HEK293 (cell line): ENCODE data around the gene TXNIP.
A peak's percentile ranks its signal among the peaks of the same experiment; 100 is the strongest.

Experiments
- CTCF ChIA-PET: fragments of 350-600 bp; formaldehyde crosslinking; extraction: SDS; loops from one replicate; lab custom pipeline; 2021; ENCODE audit warnings: antibody characterized with exemption; lab: Yijun Ruan, JAX
- POLR2A ChIA-PET: fragments of 300-600 bp; formaldehyde crosslinking; extraction: SDS; loops from one replicate; lab custom pipeline; 2020; ENCODE audit warnings: antibody characterized with exemption, inconsistent platforms; lab: Yijun Ruan, JAX
- H3K27ac ChIP-seq: fragments of 200-500 bp; sonication (Bioruptor generic); 2 replicates; pipeline ENCODE4 v1.5.1; 2014; ENCODE audit warnings: low read depth, low read length, control low read depth, inconsistent platforms; ENCODE audit errors: extremely low read depth
- H3K36me3 ChIP-seq, 2 experiments: fragments of 200-500 bp in 1 of 2; sonication (Bioruptor generic) in 1 of 2; 1 replicate in 1 of 2; 2 replicates in 1 of 2; pipeline ENCODE4 v1.5.1; 2014 to 2017; ENCODE audit warnings: inconsistent platforms in 2 of 2, low read length in 2 of 2; ENCODE audit not compliant: control insufficient read depth in 2 of 2, insufficient read depth in 1 of 2
- H3K4me1 ChIP-seq: fragments of 200-500 bp; sonication (Bioruptor generic); 2 replicates; pipeline ENCODE4 v1.5.1; 2014; ENCODE audit warnings: mild to moderate bottlenecking, low read length, inconsistent platforms; ENCODE audit not compliant: control insufficient read depth, insufficient read depth
- H3K4me3 ChIP-seq: 2 replicates; pipeline ENCODE4 v1.5.1; 2011; ENCODE audit warnings: low read depth, mild to moderate bottlenecking, control low read depth, low read length, moderate library complexity
- H3K9me3 ChIP-seq: fragments of 200-500 bp; sonication (Bioruptor generic); 2 replicates; pipeline ENCODE4 v1.5.1; 2014; ENCODE audit warnings: low read depth, low read length, inconsistent platforms; ENCODE audit not compliant: control insufficient read depth, insufficient read depth
- ELK4 ChIP-seq: IDR thresholded peaks from 2 replicates; pipeline ENCODE4 v1.6.1; 2011; ENCODE audit warnings: mild to moderate bottlenecking, low read depth, low read length, borderline replicate concordance
- HIC1 ChIP-seq: fragments of 450-650 bp; formaldehyde crosslinking; IDR thresholded peaks from 2 replicates; pipeline ENCODE4 v1.5.1; 2016; ENCODE audit warnings: missing biosample characterization, missing genetic modification characterization
- HOXA7 ChIP-seq: sonication (generic); formaldehyde crosslinking; IDR thresholded peaks from 2 replicates; pipeline ENCODE4 v1.8.1; 2022; ENCODE audit warnings: missing genetic modification reagents, borderline replicate concordance
- PBX3 ChIP-seq: sonication (generic); formaldehyde crosslinking; IDR thresholded peaks from 2 replicates; pipeline ENCODE4 v1.8.1; 2022; ENCODE audit warnings: mild to moderate bottlenecking, moderate library complexity, missing genetic modification reagents
- PRDM1 ChIP-seq: fragments of 450-650 bp; formaldehyde crosslinking; IDR thresholded peaks from 2 replicates; pipeline ENCODE4; 2016; ENCODE audit warnings: missing biosample characterization, missing genetic modification characterization
- SP3 ChIP-seq: fragments of 450-650 bp; formaldehyde crosslinking; IDR thresholded peaks from 2 replicates; pipeline ENCODE4 v1.5.1; 2016; ENCODE audit warnings: missing biosample characterization, missing genetic modification characterization
- ZBTB20 ChIP-seq: fragments of 450-650 bp; formaldehyde crosslinking; IDR thresholded peaks from 2 replicates; pipeline ENCODE4 v1.5.1; 2016; ENCODE audit warnings: missing biosample characterization, missing genetic modification characterization
- ZEB2 ChIP-seq: fragments of 450-650 bp; formaldehyde crosslinking; IDR thresholded peaks from 2 replicates; pipeline ENCODE4 v1.5.1; 2016; ENCODE audit warnings: missing biosample characterization, missing genetic modification characterization
- ZNF112 ChIP-seq: fragments of 450-650 bp; formaldehyde crosslinking; IDR thresholded peaks from 2 replicates; pipeline ENCODE4 v1.5.0; 2017; ENCODE audit warnings: missing biosample characterization, missing genetic modification characterization
- ZNF114 ChIP-seq: fragments of 450-650 bp; formaldehyde crosslinking; IDR thresholded peaks from 2 replicates; pipeline ENCODE4 v1.5.0; 2017; ENCODE audit warnings: missing biosample characterization, missing genetic modification characterization
- ZNF140 ChIP-seq: fragments of 450-650 bp; formaldehyde crosslinking; IDR thresholded peaks from 2 replicates; pipeline ENCODE4 v1.5.1; 2016; ENCODE audit warnings: missing biosample characterization, missing genetic modification characterization
- ZNF335 ChIP-seq: fragments of 450-650 bp; formaldehyde crosslinking; conservative IDR thresholded peaks from 2 replicates; pipeline ENCODE4 v1.5.1; 2016; ENCODE audit warnings: missing biosample characterization, missing genetic modification characterization
- ZNF366 ChIP-seq: fragments of 450-650 bp; formaldehyde crosslinking; conservative IDR thresholded peaks from 2 replicates; pipeline ENCODE4 v1.5.1; 2016; ENCODE audit warnings: missing biosample characterization, missing genetic modification characterization
- ZNF677 ChIP-seq: fragments of 450-650 bp; IDR thresholded peaks from 2 replicates; pipeline ENCODE4 v1.5.0; 2018; ENCODE audit warnings: missing biosample characterization, mild to moderate bottlenecking, missing genetic modification characterization, moderate library complexity
- ZNF777 ChIP-seq: fragments of 450-650 bp; formaldehyde crosslinking; IDR thresholded peaks from 2 replicates; pipeline ENCODE4 v1.5.1; 2017; ENCODE audit warnings: missing biosample characterization, missing genetic modification characterization, borderline replicate concordance
- ZSCAN16 ChIP-seq: fragments of 450-650 bp; formaldehyde crosslinking; IDR thresholded peaks from 2 replicates; pipeline ENCODE4 v1.5.1; 2016; ENCODE audit warnings: missing biosample characterization, missing genetic modification characterization
- TF ChIP-seq, protein P1 (sequence below): fragments of 450-650 bp; formaldehyde crosslinking; IDR thresholded peaks from 2 replicates; pipeline ENCODE4 v1.5.1; 2016; ENCODE audit warnings: missing biosample characterization, missing genetic modification characterization
- TF ChIP-seq, protein P2 (sequence below): fragments of 450-650 bp; formaldehyde crosslinking; IDR thresholded peaks from 2 replicates; pipeline ENCODE4 v1.5.1; 2016; ENCODE audit warnings: missing biosample characterization, missing genetic modification characterization

TXNIP gene

GRCh38 chr1:145997718-145998023 is 1.3 kb upstream of the TXNIP start:
- H3K36me3 ChIP-seq = peaks cover 5 to 27% of the 10 kb centered on the region in 2 experiments; a peak in 2 of 3 replicates
- H3K4me1 ChIP-seq = peaks cover 12% of the 10 kb centered on the region
- H3K4me3 ChIP-seq = no peak overlapping the region
- no peaks in the 10 kb centered on the region for H3K9me3 ChIP-seq
- ChIA-PET POLR2A (interaction anchor here (0.6 kb wide), 1 partner anchor 152 kb away, joined by 3 read pairs; the partner anchor contains the start of gene NUDT17), CTCF (interaction anchor here (1.2 to 7.3 kb wide), 2 partner anchors 17 to 19 kb away, joined by 4 to 80 read pairs; no protein-coding TSS in a partner anchor)
- TF ChIP-seq ZNF140 (tag by site-specific recombination) (no peak), ZEB2 (tag by site-specific recombination) (no peak), ZSCAN16 (tag by site-specific recombination) (no peak), SP3 (tag by site-specific recombination) (no peak), PBX3 (CRISPR knock-in tag) (no peak), HIC1 (tag by site-specific recombination) (no peak), ELK4 (no peak), ZNF777 (no peak)
- TF ChIP-seq, protein P1, sequence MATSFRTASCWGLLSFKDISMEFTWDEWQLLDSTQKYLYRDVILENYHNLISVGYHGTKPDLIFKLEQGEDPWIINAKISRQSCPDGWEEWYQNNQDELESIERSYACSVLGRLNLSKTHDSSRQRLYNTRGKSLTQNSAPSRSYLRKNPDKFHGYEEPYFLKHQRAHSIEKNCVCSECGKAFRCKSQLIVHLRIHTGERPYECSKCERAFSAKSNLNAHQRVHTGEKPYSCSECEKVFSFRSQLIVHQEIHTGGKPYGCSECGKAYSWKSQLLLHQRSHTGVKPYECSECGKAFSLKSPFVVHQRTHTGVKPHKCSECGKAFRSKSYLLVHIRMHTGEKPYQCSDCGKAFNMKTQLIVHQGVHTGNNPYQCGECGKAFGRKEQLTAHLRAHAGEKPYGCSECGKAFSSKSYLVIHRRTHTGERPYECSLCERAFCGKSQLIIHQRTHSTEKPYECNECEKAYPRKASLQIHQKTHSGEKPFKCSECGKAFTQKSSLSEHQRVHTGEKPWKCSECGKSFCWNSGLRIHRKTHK (tag by site-specific recombination) = no peak
- no peak overlapping the region for H3K27ac ChIP-seq

- ChIA-PET POLR2A (interaction anchor here (0.6 to 1.9 kb wide), 2 partner anchors 33 to 152 kb away, joined by 3 to 4 read pairs; partner anchors contain the start of genes ANKRD34A, NUDT17 and POLR3GL), CTCF (interaction anchor here (1.2 to 7.3 kb wide), 2 partner anchors 18 kb away, joined by 4 to 80 read pairs; no protein-coding TSS in a partner anchor)
- peaks cover 5 to 30% of the 10 kb centered on the region in 2 experiments; a peak in 2 of 3 replicates for H3K36me3 ChIP-seq
- no peaks in the 10 kb centered on the region for H3K9me3 ChIP-seq
- peak overlapping the region; percentile 85 for H3K4me3 ChIP-seq
- peak overlapping the region; percentile 59; the same call in 1 of the 2 replicates for H3K27ac ChIP-seq
- TF ChIP-seq HOXA7 (CRISPR knock-in tag) = no peak
- TF ChIP-seq ZNF114 (tag by site-specific recombination) = no peak
- TF ChIP-seq, protein P2, sequence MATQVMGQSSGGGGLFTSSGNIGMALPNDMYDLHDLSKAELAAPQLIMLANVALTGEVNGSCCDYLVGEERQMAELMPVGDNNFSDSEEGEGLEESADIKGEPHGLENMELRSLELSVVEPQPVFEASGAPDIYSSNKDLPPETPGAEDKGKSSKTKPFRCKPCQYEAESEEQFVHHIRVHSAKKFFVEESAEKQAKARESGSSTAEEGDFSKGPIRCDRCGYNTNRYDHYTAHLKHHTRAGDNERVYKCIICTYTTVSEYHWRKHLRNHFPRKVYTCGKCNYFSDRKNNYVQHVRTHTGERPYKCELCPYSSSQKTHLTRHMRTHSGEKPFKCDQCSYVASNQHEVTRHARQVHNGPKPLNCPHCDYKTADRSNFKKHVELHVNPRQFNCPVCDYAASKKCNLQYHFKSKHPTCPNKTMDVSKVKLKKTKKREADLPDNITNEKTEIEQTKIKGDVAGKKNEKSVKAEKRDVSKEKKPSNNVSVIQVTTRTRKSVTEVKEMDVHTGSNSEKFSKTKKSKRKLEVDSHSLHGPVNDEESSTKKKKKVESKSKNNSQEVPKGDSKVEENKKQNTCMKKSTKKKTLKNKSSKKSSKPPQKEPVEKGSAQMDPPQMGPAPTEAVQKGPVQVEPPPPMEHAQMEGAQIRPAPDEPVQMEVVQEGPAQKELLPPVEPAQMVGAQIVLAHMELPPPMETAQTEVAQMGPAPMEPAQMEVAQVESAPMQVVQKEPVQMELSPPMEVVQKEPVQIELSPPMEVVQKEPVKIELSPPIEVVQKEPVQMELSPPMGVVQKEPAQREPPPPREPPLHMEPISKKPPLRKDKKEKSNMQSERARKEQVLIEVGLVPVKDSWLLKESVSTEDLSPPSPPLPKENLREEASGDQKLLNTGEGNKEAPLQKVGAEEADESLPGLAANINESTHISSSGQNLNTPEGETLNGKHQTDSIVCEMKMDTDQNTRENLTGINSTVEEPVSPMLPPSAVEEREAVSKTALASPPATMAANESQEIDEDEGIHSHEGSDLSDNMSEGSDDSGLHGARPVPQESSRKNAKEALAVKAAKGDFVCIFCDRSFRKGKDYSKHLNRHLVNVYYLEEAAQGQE (tag by site-specific recombination) = no peak
- peak; percentile 60 for TF ChIP-seq ZNF677 (tag by site-specific recombination)
- TF ChIP-seq PRDM1 (tag by site-specific recombination) = peak; percentile 92
- no peak for TF ChIP-seq ZNF112 (tag by site-specific recombination)
- TF ChIP-seq ZNF335 (tag by site-specific recombination) = peak; percentile 22; the same call in 1 of the 2 replicates
- TF ChIP-seq ZNF366 (tag by site-specific recombination) = peak; percentile 40; the same call in 1 of the 2 replicates
- 0 out of 2 replicates have a peak, but pooled peaks have one; percentile 3 for TF ChIP-seq ZBTB20
- H3K4me1 ChIP-seq = peaks cover 12% of the 10 kb centered on the region
Measured at GRCh38 chr1:145997016-145997717, 788 bp upstream of the TXNIP start.
